ENCODE data around the gene BMPR2. TPM values are rescaled to one million over a fixed set of nuclear protein-coding genes. Genes with fewer than 3 reads are reported as not detected.
A peak's percentile ranks its signal among the peaks of the same experiment; 100 is the strongest.
"Not testable (repeated sequence)": the region's sequence is repeated elsewhere in the genome, so short reads cannot be mapped to it uniquely, and the experiment has no call there.

The BMPR2 gene
- polyA plus RNA-seq, 4 donors: 48.0 to 70.6 (median 67.0) TPM

- no peak for DNase-seq (ENCODE audit: low read depth in 4 of 4, low spot score in 3 of 4)
Observed at GRCh38 chr2:202444000-202444399, 67.9 kb downstream of the BMPR2 start.

GRCh38 chr2:202449344-202449743, 73.2 kb downstream of the BMPR2 start:
- no peak for DNase-seq (ENCODE audit: low read depth in 4 of 4, low spot score in 3 of 4)

GRCh38 chr2:202450785-202451184, 74.7 kb downstream of the BMPR2 start:
- no peak for DNase-seq (ENCODE audit: low read depth in 4 of 4, low spot score in 3 of 4)

- no peak for DNase-seq (ENCODE audit: low read depth in 4 of 4, low spot score in 3 of 4)
Observed at GRCh38 chr2:202452744-202453143, 76.6 kb downstream of the BMPR2 start.

GRCh38 chr2:202454536-202454935, 78.4 kb downstream of the BMPR2 start:
- DNase-seq (ENCODE audit: low read depth in 4 of 4, low spot score in 3 of 4): no peak

GRCh38 chr2:202455114-202455513, 79.0 kb downstream of the BMPR2 start:
- DNase-seq (ENCODE audit: low read depth in 4 of 4, low spot score in 3 of 4): no peak

- no peak for DNase-seq (ENCODE audit: low read depth in 4 of 4, low spot score in 3 of 4)
Observed at GRCh38 chr2:202460119-202460518, 84.0 kb downstream of the BMPR2 start.

GRCh38 chr2:202479090-202479489, 103.0 kb downstream of the BMPR2 start:
- DNase-seq (ENCODE audit: low read depth in 4 of 4, low spot score in 3 of 4): no peak

- no peak for DNase-seq (ENCODE audit: low read depth in 4 of 4, low spot score in 3 of 4)
Observed at GRCh38 chr2:202479610-202480009, 103.5 kb downstream of the BMPR2 start.

- peak in 1 of 4 donors; percentile 22 for DNase-seq (ENCODE audit: low read depth in 4 of 4, low spot score in 3 of 4)
Observed at GRCh38 chr2:202486351-202486750, 110.2 kb downstream of the BMPR2 start.

GRCh38 chr2:202488671-202489070, 112.5 kb downstream of the BMPR2 start:
- no peak for DNase-seq (ENCODE audit: low read depth in 4 of 4, low spot score in 3 of 4)

- no peak for DNase-seq (ENCODE audit: low read depth in 4 of 4, low spot score in 3 of 4)
Observed at GRCh38 chr2:202490479-202490878, 114.4 kb downstream of the BMPR2 start.

GRCh38 chr2:202491514-202491913, 115.4 kb downstream of the BMPR2 start:
- DNase-seq (ENCODE audit: low read depth in 4 of 4, low spot score in 3 of 4): no peak

GRCh38 chr2:202494300-202495229, 118.4 kb downstream of the BMPR2 start:
- DNase-seq (ENCODE audit: low read depth in 4 of 4, low spot score in 3 of 4): peak; percentile 14 to 29 (median 23)

- no peak for DNase-seq (ENCODE audit: low read depth in 4 of 4, low spot score in 3 of 4)
Observed at GRCh38 chr2:202495230-202495604, 119.1 kb downstream of the BMPR2 start.

GRCh38 chr2:202496835-202497472, 120.8 kb downstream of the BMPR2 start:
- not testable (repeated sequence) for DNase-seq (ENCODE audit: low read depth in 4 of 4, low spot score in 3 of 4)

- not testable (repeated sequence) for DNase-seq (ENCODE audit: low read depth in 4 of 4, low spot score in 3 of 4)
Observed at GRCh38 chr2:202497473-202497866, 121.3 kb downstream of the BMPR2 start.

- DNase-seq (ENCODE audit: low read depth in 4 of 4, low spot score in 3 of 4): not testable (repeated sequence)
Observed at GRCh38 chr2:202499841-202500240, 123.7 kb downstream of the BMPR2 start.

- DNase-seq (ENCODE audit: low read depth in 4 of 4, low spot score in 3 of 4): not testable (repeated sequence)
Observed at GRCh38 chr2:202503276-202503675, 127.1 kb downstream of the BMPR2 start.

GRCh38 chr2:202508686-202509085, 132.6 kb downstream of the BMPR2 start:
- DNase-seq (ENCODE audit: low read depth in 4 of 4, low spot score in 3 of 4): no peak

- no peak for DNase-seq (ENCODE audit: low read depth in 4 of 4, low spot score in 3 of 4)
Observed at GRCh38 chr2:202510911-202511310, 134.8 kb downstream of the BMPR2 start.

GRCh38 chr2:202512176-202512575, 136.0 kb downstream of the BMPR2 start:
- no peak for DNase-seq (ENCODE audit: low read depth in 4 of 4, low spot score in 3 of 4)

Measured in left renal pelvis (tissue), 4 donors.